Skeletal muscle satellite cell (primary cell): Measurements from ENCODE around the gene WAC. TPM values are rescaled to one million over a fixed set of nuclear protein-coding genes. Genes with fewer than 3 reads are reported as not detected.
A peak's percentile ranks its signal among the peaks of the same experiment; 100 is the strongest.
"Not testable (repeated sequence)": the region's sequence is repeated elsewhere in the genome, so short reads cannot be mapped to it uniquely, and the experiment has no call there.

Experiments used
- H3K27me3 ChIP-seq: 2 replicates; pipeline ENCODE4 v1.7.0; 2013; ENCODE audit warnings: low read length; ENCODE audit not compliant: control insufficient read depth, insufficient read depth
- H3K36me3 ChIP-seq: 2 replicates; pipeline ENCODE4 v1.7.0; 2013; ENCODE audit warnings: mild to moderate bottlenecking, control low read depth, low read length; ENCODE audit not compliant: insufficient read depth
- H3K4me1 ChIP-seq: 2 replicates; pipeline ENCODE4 v1.7.0; 2013; ENCODE audit warnings: low read length; ENCODE audit not compliant: control insufficient read depth, insufficient read depth
- H3K4me2 ChIP-seq: 2 replicates; pipeline ENCODE4 v1.7.0; 2013; ENCODE audit warnings: mild to moderate bottlenecking, low read length
- H3K4me3 ChIP-seq: 2 replicates; pipeline ENCODE4 v1.7.0; 2013; ENCODE audit warnings: low read length
- H3K9ac ChIP-seq: 2 replicates; pipeline ENCODE4 v1.7.0; 2013; ENCODE audit warnings: mild to moderate bottlenecking, low read depth, low read length, moderate library complexity
- H3K9me3 ChIP-seq: replicated peaks from 2 replicates; pipeline ENCODE4 v1.7.0; 2013; ENCODE audit warnings: mild to moderate bottlenecking, control low read depth, low read length
- total RNA-seq: library from RNA; depleted of rRNA; stranded (reverse); fragments of >200 nt; gene quantifications from 2 replicates; pipeline ENCODE4 v1.2.3, GENCODE V29; 2012; rRNA removed

WAC gene
- total RNA-seq, result 37.5 and 46.7 TPM in 2 replicates

- Histone ChIP-seq H3K4me2 (peak within 1 kb of the TSS; percentile 87), H3K27me3 (no peaks in the 10 kb centered on the region), H3K4me3 (peak within 1 kb of the TSS; percentile 98), H3K4me1 (peaks cover 20% of the 10 kb centered on the region), H3K9ac (peak within 1 kb of the TSS; percentile 100), H3K36me3 (peaks cover 30% of the 10 kb centered on the region), H3K9me3 (no peaks in the 10 kb centered on the region)
Measured at GRCh38 chr10:28532337-28533185, at the start of gene WAC. Gene WAC, plus strand, starts transcription at chr10:28533118. Its CDS starts 462 bp downstream, at chr10:28533580.

GRCh38 chr10:28489206-28489605, 43.7 kb upstream of the WAC start:
- Histone ChIP-seq H3K27me3 (peaks cover 15% of the 10 kb centered on the region), H3K9me3 (no peaks in the 10 kb centered on the region), H3K36me3 (no peaks in the 10 kb centered on the region), H3K9ac (no peak overlapping the region), H3K4me3 (no peak overlapping the region), H3K4me1 (no peaks in the 10 kb centered on the region), H3K4me2 (no peak overlapping the region)

- H3K9me3 ChIP-seq, H3K9ac ChIP-seq, H3K4me2 ChIP-seq, H3K4me3 ChIP-seq, H3K4me1 ChIP-seq, H3K36me3 ChIP-seq: not testable (repeated sequence)
- H3K27me3 ChIP-seq, result peaks cover 22% of the 10 kb centered on the region
Measured at GRCh38 chr10:28490256-28490865, 42.6 kb upstream of the WAC start.

- Histone ChIP-seq H3K36me3 (no peaks in the 10 kb centered on the region), H3K9me3 (no peaks in the 10 kb centered on the region), H3K9ac (no peak overlapping the region), H3K4me1 (no peaks in the 10 kb centered on the region), H3K4me3 (no peak overlapping the region), H3K27me3 (peaks cover 31% of the 10 kb centered on the region), H3K4me2 (no peak overlapping the region)
Measured at GRCh38 chr10:28492116-28492920, 40.6 kb upstream of the WAC start.

GRCh38 chr10:28494420-28494819, 38.5 kb upstream of the WAC start:
- no peaks in the 10 kb centered on the region for H3K36me3 ChIP-seq
- H3K9ac ChIP-seq, result no peak overlapping the region
- no peaks in the 10 kb centered on the region for H3K9me3 ChIP-seq
- no peak overlapping the region for H3K4me2 ChIP-seq
- H3K4me3 ChIP-seq, result no peak overlapping the region
- no peaks in the 10 kb centered on the region for H3K4me1 ChIP-seq
- peaks cover 24% of the 10 kb centered on the region for H3K27me3 ChIP-seq

GRCh38 chr10:28495084-28495483, 37.8 kb upstream of the WAC start:
- no peak overlapping the region for H3K9ac ChIP-seq
- H3K27me3 ChIP-seq, result peaks cover 24% of the 10 kb centered on the region
- H3K36me3 ChIP-seq, result no peaks in the 10 kb centered on the region
- no peaks in the 10 kb centered on the region for H3K9me3 ChIP-seq
- H3K4me3 ChIP-seq, result no peak overlapping the region
- H3K4me2 ChIP-seq, result no peak overlapping the region
- no peaks in the 10 kb centered on the region for H3K4me1 ChIP-seq

- Histone ChIP-seq H3K4me1 (no peaks in the 10 kb centered on the region), H3K4me3 (no peak overlapping the region), H3K4me2 (no peak overlapping the region), H3K9ac (no peak overlapping the region), H3K9me3 (no peaks in the 10 kb centered on the region), H3K27me3 (peaks cover 22% of the 10 kb centered on the region), H3K36me3 (no peaks in the 10 kb centered on the region)
Measured at GRCh38 chr10:28496017-28496416, 36.9 kb upstream of the WAC start.

GRCh38 chr10:28496481-28496961, 36.4 kb upstream of the WAC start:
- Histone ChIP-seq H3K4me3 (no peak overlapping the region), H3K9me3 (no peaks in the 10 kb centered on the region), H3K4me2 (no peak overlapping the region), H3K4me1 (no peaks in the 10 kb centered on the region), H3K36me3 (no peaks in the 10 kb centered on the region), H3K27me3 (peaks cover 20% of the 10 kb centered on the region), H3K9ac (no peak overlapping the region)

GRCh38 chr10:28497313-28498126, 35.4 kb upstream of the WAC start:
- Histone ChIP-seq H3K4me1 (no peaks in the 10 kb centered on the region), H3K9ac (no peak overlapping the region), H3K27me3 (peaks cover 20% of the 10 kb centered on the region)

GRCh38 chr10:28500203-28500602, 32.7 kb upstream of the WAC start:
- not testable (repeated sequence) for H3K9ac ChIP-seq, H3K36me3 ChIP-seq, H3K4me1 ChIP-seq, H3K9me3 ChIP-seq, H3K4me2 ChIP-seq, H3K4me3 ChIP-seq, H3K27me3 ChIP-seq

More at GRCh38 chr10:28497313-28498126, 35.4 kb upstream of the WAC start:
- Histone ChIP-seq H3K36me3 (no peaks in the 10 kb centered on the region), H3K4me2 (no peak overlapping the region), H3K9me3 (no peaks in the 10 kb centered on the region), H3K4me3 (no peak overlapping the region)
